ENCODE measurements around the gene GDF2.

The GDF2 gene

GRCh38 chr10:47358457-47358856, 36.2 kb downstream of the GDF2 start:
- Histone ChIP-seq H3K4me3 (replicated peaks; ENCODE audit: low read depth, low read length) (no peak overlapping the region), H3K27me3 (replicated peaks; ENCODE audit: control insufficient read depth, insufficient read depth, low read length) (no peaks in the 10 kb centered on the region; the same call in 1 of the 2 replicates), H3K36me3 (ENCODE audit: control insufficient read depth, insufficient read depth, low read length) (no peaks in the 10 kb centered on the region)
- no peak for DNase-seq (ENCODE audit: extremely low read depth, insufficient read length)
- no peak for TF ChIP-seq CTCF (IDR thresholded peaks at IDR 0.05; ENCODE audit: insufficient read depth, low read length, poor library complexity, severe bottlenecking)

DNA sequence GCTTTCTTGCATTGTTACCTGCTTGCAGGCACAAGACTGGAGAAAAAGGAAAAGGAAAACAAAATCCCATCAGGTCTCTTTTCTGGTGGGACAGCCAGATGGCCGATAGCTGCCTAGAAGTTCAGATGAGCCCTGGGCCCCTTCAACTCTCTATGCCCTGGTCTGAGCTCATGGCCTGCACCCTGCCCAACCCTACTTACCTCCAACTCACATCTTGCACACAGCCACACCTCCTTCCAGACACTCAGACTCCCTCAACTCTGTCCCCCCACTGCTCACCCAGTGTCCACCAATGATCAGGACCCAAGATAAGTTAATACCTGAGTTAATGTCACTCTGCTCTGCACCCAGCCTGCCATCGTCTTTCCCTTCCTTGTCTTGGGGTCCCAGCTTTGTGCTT, 36.8 kb downstream of the GDF2 start:
- no peak overlapping the region for H3K4me3 ChIP-seq (replicated peaks; ENCODE audit: low read depth, low read length)
- H3K27me3 ChIP-seq (replicated peaks; ENCODE audit: control insufficient read depth, insufficient read depth, low read length): no peaks in the 10 kb centered on the region; the same call in 1 of the 2 replicates
- no peak for TF ChIP-seq CTCF (IDR thresholded peaks at IDR 0.05; ENCODE audit: insufficient read depth, low read length, poor library complexity, severe bottlenecking)
- no peaks in the 10 kb centered on the region for H3K36me3 ChIP-seq (ENCODE audit: control insufficient read depth, insufficient read depth, low read length)
- no peak for DNase-seq (ENCODE audit: extremely low read depth, insufficient read length)

DNA sequence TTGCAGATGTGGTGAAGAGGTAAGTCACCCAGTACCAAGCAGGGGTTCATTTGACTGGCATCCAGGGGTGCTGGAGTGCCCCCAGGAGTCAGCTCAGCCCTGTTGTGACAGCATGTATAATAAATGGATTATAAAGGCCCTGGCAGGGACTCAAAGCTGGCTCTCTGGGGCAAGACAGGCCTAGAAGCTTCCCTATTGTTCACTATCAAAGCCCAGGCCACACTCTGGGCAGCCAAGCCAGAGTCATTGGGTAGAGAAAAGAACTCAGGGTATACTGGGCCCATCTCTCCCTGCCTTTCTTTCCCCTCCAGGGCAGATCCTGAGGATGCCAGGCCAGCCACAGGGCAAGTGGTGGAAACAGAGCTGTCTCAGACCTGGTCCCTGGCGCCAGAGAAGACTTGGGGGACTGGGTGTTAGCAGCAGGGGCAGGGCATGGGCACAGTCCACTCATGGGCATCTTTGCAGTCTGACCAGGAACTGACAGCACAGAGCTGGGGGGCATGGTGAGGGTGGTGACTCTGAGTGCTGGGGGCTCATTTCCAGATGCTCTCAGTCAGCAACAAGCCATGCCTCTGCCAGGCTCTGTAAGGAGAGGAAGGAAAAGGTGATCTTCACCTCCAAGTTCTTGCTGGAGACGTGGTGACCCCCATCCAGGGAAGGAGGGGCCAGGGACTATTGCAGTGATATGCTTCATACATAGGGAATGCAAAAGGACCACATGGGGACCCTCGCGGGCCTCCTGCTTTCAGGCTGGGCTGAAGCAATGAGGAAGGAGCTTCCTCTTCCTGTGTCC, 37.6 kb downstream of the GDF2 start:
- no peaks in the 10 kb centered on the region; the same call in 1 of the 2 replicates for H3K27me3 ChIP-seq (replicated peaks; ENCODE audit: control insufficient read depth, insufficient read depth, low read length)
- DNase-seq (ENCODE audit: extremely low read depth, insufficient read length): no peak
- no peaks in the 10 kb centered on the region for H3K36me3 ChIP-seq (ENCODE audit: control insufficient read depth, insufficient read depth, low read length)
- H3K4me3 ChIP-seq (replicated peaks; ENCODE audit: low read depth, low read length): no peak overlapping the region
- TF ChIP-seq CTCF (IDR thresholded peaks at IDR 0.05; ENCODE audit: insufficient read depth, low read length, poor library complexity, severe bottlenecking): no peak

GRCh38 chr10:47360419-47361040, 38.3 kb downstream of the GDF2 start:
- Histone ChIP-seq H3K36me3 (ENCODE audit: control insufficient read depth, insufficient read depth, low read length) (no peaks in the 10 kb centered on the region), H3K4me3 (replicated peaks; ENCODE audit: low read depth, low read length) (no peak overlapping the region), H3K27me3 (replicated peaks; ENCODE audit: control insufficient read depth, insufficient read depth, low read length) (peaks cover 1% of the 10 kb centered on the region; the same call in 1 of the 2 replicates)
- no peak for DNase-seq (ENCODE audit: extremely low read depth, insufficient read length)
- TF ChIP-seq CTCF (IDR thresholded peaks at IDR 0.05; ENCODE audit: insufficient read depth, low read length, poor library complexity, severe bottlenecking): no peak

DNA sequence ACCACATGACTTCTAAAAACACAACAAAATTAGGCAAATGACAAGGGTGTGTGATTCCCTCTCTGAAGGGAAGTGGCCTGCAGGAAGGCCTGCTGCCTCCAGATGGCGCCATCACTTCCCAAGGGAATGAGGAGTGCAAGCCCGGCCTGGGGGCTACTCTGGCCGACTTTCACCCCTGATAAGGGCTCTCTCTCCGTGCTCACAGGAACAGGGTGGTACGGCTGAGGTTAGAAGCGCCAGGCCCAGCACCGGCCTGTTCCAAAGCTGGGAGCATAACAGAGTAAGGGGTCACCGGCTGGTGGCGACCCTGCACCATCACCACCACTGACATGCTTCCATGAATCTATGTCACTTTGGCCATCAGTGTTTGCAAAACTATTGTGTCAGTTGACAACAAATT, 39.0 kb downstream of the GDF2 start:
- DNase-seq (ENCODE audit: extremely low read depth, insufficient read length): no peak
- H3K27me3 ChIP-seq (replicated peaks; ENCODE audit: control insufficient read depth, insufficient read depth, low read length): peaks cover 1% of the 10 kb centered on the region; the same call in 1 of the 2 replicates
- no peaks in the 10 kb centered on the region for H3K36me3 ChIP-seq (ENCODE audit: control insufficient read depth, insufficient read depth, low read length)
- TF ChIP-seq CTCF (IDR thresholded peaks at IDR 0.05; ENCODE audit: insufficient read depth, low read length, poor library complexity, severe bottlenecking): peak; percentile 71
- no peak overlapping the region for H3K4me3 ChIP-seq (replicated peaks; ENCODE audit: low read depth, low read length)

All from GM06990 (cell line).